Parathyroid adenoma (tissue), 2 donors: ENCODE measurements around the gene CDH4.

Experiments used
- H2AFZ ChIP-seq: fragments of 300-600 bp; sonication (generic); one replicate; pipeline ENCODE4 v1.7.0; 2017; ENCODE audit warnings: antibody characterized with exemption, mild to moderate bottlenecking
- H3K27ac ChIP-seq: fragments of 300-600 bp; sonication (generic); one replicate; pipeline ENCODE4 v1.7.0; 2017
- H3K27me3 ChIP-seq: fragments of 300-600 bp; sonication (generic); one replicate; pipeline ENCODE4 v1.7.0; 2017; ENCODE audit warnings: low read length; ENCODE audit not compliant: control insufficient read depth, insufficient read depth
- H3K36me3 ChIP-seq: fragments of 300-600 bp; sonication (generic); one replicate; pipeline ENCODE4 v1.7.0; 2017; ENCODE audit warnings: low read length; ENCODE audit not compliant: control insufficient read depth, insufficient read depth
- H3K4me1 ChIP-seq: fragments of 300-600 bp; sonication (generic); one replicate; pipeline ENCODE4 v1.7.0; 2017; ENCODE audit warnings: control low read depth
- H3K4me2 ChIP-seq: fragments of 300-600 bp; sonication (generic); one replicate; pipeline ENCODE4 v1.7.0; 2017; ENCODE audit warnings: low read length
- H3K4me3 ChIP-seq: fragments of 300-600 bp; sonication (generic); one replicate; pipeline ENCODE4 v1.7.0; 2017; ENCODE audit warnings: low read depth, low read length
- H3K79me2 ChIP-seq: fragments of 300-600 bp; sonication (generic); one replicate; pipeline ENCODE4 v1.7.0; 2017; ENCODE audit warnings: control low read depth
- H3K9ac ChIP-seq: fragments of 300-600 bp; sonication (generic); one replicate; pipeline ENCODE4 v1.7.0; 2017; ENCODE audit warnings: mild to moderate bottlenecking
- H3K9me3 ChIP-seq: fragments of 300-600 bp; sonication (generic); one replicate; pipeline ENCODE4 v1.7.0; 2017; ENCODE audit warnings: low read length; ENCODE audit not compliant: control insufficient read depth
- TF ChIP-seq, protein P1 (sequence below): fragments of 300-600 bp; sonication (generic); IDR thresholded peaks from one replicate; pipeline ENCODE4 v1.7.0; 2017; ENCODE audit warnings: antibody characterized with exemption, mild to moderate bottlenecking
- donor health status: primary hyperparathyroidism.

Gene CDH4

DNA sequence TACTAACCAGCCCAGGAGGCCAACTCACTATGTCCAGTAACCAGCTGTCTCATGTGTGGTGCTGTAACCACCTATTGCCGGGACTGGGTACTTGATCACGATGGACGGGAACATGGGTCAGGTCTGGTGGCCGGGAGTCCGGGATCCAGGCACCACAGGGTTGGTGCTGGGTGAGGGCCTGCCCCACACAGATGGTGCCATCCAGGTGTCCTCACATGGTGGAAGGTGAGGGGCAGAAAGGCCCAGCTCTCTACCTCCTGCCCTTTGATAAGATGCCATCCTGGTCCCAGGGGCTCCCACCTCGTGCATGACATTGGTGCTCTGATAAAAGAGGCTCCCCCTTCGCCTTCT is 697.3 kb downstream of the CDH4 start:
- TF ChIP-seq, protein P1, sequence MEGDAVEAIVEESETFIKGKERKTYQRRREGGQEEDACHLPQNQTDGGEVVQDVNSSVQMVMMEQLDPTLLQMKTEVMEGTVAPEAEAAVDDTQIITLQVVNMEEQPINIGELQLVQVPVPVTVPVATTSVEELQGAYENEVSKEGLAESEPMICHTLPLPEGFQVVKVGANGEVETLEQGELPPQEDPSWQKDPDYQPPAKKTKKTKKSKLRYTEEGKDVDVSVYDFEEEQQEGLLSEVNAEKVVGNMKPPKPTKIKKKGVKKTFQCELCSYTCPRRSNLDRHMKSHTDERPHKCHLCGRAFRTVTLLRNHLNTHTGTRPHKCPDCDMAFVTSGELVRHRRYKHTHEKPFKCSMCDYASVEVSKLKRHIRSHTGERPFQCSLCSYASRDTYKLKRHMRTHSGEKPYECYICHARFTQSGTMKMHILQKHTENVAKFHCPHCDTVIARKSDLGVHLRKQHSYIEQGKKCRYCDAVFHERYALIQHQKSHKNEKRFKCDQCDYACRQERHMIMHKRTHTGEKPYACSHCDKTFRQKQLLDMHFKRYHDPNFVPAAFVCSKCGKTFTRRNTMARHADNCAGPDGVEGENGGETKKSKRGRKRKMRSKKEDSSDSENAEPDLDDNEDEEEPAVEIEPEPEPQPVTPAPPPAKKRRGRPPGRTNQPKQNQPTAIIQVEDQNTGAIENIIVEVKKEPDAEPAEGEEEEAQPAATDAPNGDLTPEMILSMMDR = no peak
- Histone ChIP-seq H3K4me3 (no peak overlapping the region), H2AFZ (no peak overlapping the region), H3K36me3 (no peaks in the 10 kb centered on the region), H3K27ac (no peak overlapping the region), H3K27me3 (no peaks in the 10 kb centered on the region), H3K9me3 (no peaks in the 10 kb centered on the region), H3K79me2 (no peaks in the 10 kb centered on the region), H3K4me1 (no peaks in the 10 kb centered on the region), H3K9ac (no peak overlapping the region), H3K4me2 (no peak overlapping the region)

DNA sequence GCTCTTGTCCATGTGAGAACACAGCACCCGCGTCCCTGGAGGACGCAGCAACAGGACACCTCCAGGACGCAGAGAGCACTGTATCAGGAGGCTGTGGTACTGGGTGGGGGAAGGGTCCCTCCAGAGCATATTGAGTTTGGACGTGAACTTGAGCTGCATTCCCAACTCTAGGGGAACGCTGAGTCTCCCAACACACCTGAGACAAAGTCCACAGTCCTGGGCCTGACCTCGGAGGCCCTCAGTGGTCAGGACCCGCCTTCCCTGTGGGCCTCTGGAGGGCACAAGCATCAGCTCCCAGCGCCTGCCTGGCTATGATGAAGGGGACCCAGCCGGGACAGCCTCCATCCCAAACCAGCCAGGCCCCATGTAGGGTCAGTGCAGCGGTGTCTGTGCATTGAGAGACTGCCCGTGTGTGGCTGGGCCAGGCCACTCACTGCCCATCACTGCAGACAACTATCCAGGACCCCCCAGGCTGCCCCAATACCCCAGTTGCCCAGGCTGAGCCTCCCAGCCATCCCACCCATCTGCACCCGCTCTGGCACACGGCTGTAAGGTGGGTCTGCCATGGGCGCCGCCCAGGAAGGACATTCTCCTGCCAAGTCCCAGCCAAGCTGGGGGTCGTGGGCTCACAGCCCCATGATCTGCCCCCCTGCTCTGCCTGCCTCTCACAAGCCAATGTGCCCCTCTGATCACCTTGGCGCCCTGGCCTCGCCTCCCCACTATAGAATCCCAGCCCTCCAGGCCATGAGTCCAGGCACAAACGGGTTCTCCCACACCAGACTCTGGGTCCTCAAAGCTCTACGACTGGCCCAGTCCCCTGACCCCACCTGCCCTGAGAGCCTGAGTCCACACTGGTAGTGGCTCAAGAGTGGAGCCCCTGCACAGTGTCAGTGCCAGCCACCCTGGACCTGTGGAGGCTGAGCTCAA is 697.9 kb downstream of the CDH4 start:
- no peak overlapping the region for H3K4me3 ChIP-seq
- H3K4me2 ChIP-seq = no peak overlapping the region
- H3K9me3 ChIP-seq = no peaks in the 10 kb centered on the region
- no peak overlapping the region for H3K27ac ChIP-seq
- H3K4me1 ChIP-seq = no peaks in the 10 kb centered on the region
- no peak overlapping the region for H3K9ac ChIP-seq
- H3K27me3 ChIP-seq = no peaks in the 10 kb centered on the region
- no peaks in the 10 kb centered on the region for H3K79me2 ChIP-seq
- H3K36me3 ChIP-seq = no peaks in the 10 kb centered on the region
- TF ChIP-seq, protein P1 = no peak
- no peak overlapping the region for H2AFZ ChIP-seq

DNA sequence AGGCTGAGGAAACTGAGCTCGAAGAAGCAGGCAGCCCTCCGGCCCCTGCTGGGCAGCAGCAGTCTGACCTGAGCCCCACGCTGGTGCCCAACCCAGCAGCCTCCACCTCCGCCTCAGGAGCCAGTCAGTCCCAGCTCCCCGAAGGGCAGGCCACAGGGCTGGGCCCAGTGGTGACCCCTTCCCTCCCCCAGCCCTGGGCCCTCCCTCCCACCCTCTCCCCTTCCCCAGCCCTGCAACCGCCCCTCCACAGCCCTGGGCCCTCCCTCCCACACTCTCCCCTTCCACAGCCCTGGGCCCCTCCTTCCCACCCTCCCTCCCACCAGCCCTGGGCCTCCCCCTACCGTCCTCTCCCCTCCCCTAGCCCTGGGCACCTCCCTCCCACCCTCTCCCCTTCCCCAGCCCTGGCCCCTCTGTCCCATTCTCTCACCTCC is 698.6 kb downstream of the CDH4 start:
- Histone ChIP-seq H3K79me2 (no peaks in the 10 kb centered on the region), H3K4me2 (no peak overlapping the region)
- TF ChIP-seq, protein P1 = no peak

DNA sequence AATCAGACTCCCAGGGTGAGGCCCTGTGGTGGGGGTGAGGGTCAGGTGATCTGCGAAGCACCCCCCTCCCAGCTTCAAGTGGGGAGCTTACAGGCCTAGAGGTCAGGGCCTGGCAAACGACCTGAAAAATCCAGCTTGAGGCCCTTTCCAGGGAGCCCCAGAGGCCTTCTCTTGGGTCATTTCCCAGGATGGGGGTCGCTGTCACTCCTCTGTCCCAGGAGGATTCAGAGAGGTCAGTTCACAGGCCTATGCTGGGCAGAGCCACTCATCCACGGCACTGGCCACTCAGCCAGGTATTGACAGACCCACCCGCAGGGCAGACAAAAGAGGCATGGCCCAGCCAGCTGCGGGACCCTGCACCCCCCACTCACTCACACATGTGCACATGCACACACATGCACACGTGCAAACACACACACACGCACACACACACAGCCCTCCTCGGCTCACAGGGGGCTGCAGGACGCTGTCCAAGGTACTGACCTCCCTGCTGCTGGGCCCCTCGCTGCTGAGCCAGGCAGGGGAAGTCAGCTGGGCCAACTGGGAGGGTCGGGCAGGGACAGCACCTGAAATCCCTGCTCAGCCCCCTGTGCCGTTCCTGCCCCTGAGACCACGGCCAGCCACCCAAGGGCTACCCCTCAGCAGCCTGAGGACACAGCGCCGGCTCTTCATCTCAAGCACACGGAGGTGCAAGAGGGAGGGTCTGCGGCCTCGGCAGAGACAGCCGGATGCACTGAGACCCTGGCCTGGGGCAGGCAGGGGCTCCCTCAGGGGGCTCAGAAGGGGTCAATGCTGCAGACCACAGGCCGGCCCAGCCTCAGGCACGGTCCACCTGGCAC is 699.9 kb downstream of the CDH4 start:
- no peaks in the 10 kb centered on the region for H3K4me1 ChIP-seq
- no peak overlapping the region for H3K4me2 ChIP-seq
- H2AFZ ChIP-seq = no peak overlapping the region
- no peaks in the 10 kb centered on the region for H3K9me3 ChIP-seq
- H3K9ac ChIP-seq = no peak overlapping the region
- H3K79me2 ChIP-seq = no peaks in the 10 kb centered on the region
- no peak overlapping the region for H3K4me3 ChIP-seq
- no peak overlapping the region for H3K27ac ChIP-seq
- TF ChIP-seq, protein P1 = no peak
- no peaks in the 10 kb centered on the region for H3K36me3 ChIP-seq
- no peaks in the 10 kb centered on the region for H3K27me3 ChIP-seq

More for the DNA sequence above, 698.6 kb downstream of the CDH4 start:
- Histone ChIP-seq H3K27me3 (no peaks in the 10 kb centered on the region), H3K4me3 (no peak overlapping the region), H3K4me1 (no peaks in the 10 kb centered on the region), H3K27ac (no peak overlapping the region), H2AFZ (no peak overlapping the region), H3K36me3 (no peaks in the 10 kb centered on the region), H3K9ac (no peak overlapping the region), H3K9me3 (no peaks in the 10 kb centered on the region)
